Measurements from ENCODE around the gene UGT2A1. TPM values are rescaled to one million over a fixed set of nuclear protein-coding genes. Genes with fewer than 3 reads are reported as not detected.

The UGT2A1 gene
- polyA plus RNA-seq, 2 of the 4 experiments (the other 2 are of a cell fraction): not detected

- ATAC-seq: no peak
- FAIRE-seq: no peak
- WGBS (ENCODE audit: missing lambda C conversion rate): 63% methylated on average over 4 of the region's 4 CpGs
Observed at GRCh38 chr4:69594382-69594781, 58.7 kb downstream of the UGT2A1 start.

DNA sequence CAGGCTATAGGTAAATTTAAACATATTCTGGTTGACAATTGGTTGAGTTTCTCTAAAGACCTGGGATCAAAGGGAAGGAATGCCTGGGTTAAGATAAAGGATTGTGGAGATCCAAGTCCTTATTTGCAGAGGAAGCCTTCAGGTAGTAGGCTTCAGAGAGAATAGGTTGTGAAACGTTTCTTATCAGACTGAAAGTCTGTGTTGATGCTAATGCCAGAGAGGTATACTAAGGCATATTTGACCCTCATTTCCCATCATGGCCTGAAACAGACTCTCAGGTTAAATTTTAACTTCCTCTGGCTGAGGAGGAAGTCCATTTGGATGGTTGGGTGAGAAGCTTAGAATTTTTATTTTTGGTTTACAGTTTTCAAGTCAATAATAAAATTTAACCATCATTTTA, 61.7 kb downstream of the UGT2A1 start:
- no peak for FAIRE-seq
- POLR2A ChIA-PET: no interaction called here

More at GRCh38 chr4:69594382-69594781, 58.7 kb downstream of the UGT2A1 start:
- no peak for TF ChIP-seq SREBF2 (IDR thresholded peaks at IDR 0.05)
- no peak for TF ChIP-seq FOSB (CRISPR knock-in tag; IDR thresholded peaks at IDR 0.05)
- no peak for TF ChIP-seq ESRRA (IDR thresholded peaks at IDR 0.05; ENCODE audit: borderline replicate concordance, low read length)
- TF ChIP-seq RARB (CRISPR knock-in tag; IDR thresholded peaks at IDR 0.05): no peak
- no peak for TF ChIP-seq PBX3 (IDR thresholded peaks at IDR 0.05)
- no peak for TF ChIP-seq JUN (IDR thresholded peaks at IDR 0.05)
- TF ChIP-seq CBX2 (IDR thresholded peaks at IDR 0.05; ENCODE audit: borderline replicate concordance, low read depth): no peak
- no peak for TF ChIP-seq EHMT2 (IDR thresholded peaks at IDR 0.05; ENCODE audit: low read depth)
- TF ChIP-seq REST (IDR thresholded peaks at IDR 0.05): no peak
- TF ChIP-seq TFCP2L1 (CRISPR knock-in tag; IDR thresholded peaks at IDR 0.05): no peak
- TF ChIP-seq HOXB5 (CRISPR knock-in tag; IDR thresholded peaks at IDR 0.05): no peak
- TF ChIP-seq EP300 (IDR thresholded peaks at IDR 0.05): no peak
- TF ChIP-seq KDM1A (IDR thresholded peaks at IDR 0.05; ENCODE audit: low read depth): no peak
- TF ChIP-seq RAD21 (conservative IDR thresholded peaks at IDR 0.05 in 1 of 2, IDR thresholded peaks at IDR 0.05 in 1 of 2): no peak
- no peak for TF ChIP-seq ATOH8 (CRISPR knock-in tag; IDR thresholded peaks at IDR 0.05; ENCODE audit: low read depth)
- no peak for TF ChIP-seq HDAC2 (IDR thresholded peaks at IDR 0.05)
- no peak for TF ChIP-seq CBX8 (IDR thresholded peaks at IDR 0.05)
- no peak for TF ChIP-seq ZSCAN20 (CRISPR knock-in tag; IDR thresholded peaks at IDR 0.05)
- no peak for TF ChIP-seq RCOR1 (IDR thresholded peaks at IDR 0.05; ENCODE audit: low read depth, low read length)
- Histone ChIP-seq H3K27ac (no peak overlapping the region), H3K4me3 (no peak overlapping the region), H3K4me2 (no peak overlapping the region), H3K4me1 (no peaks in the 10 kb centered on the region), H3K9me3 (no peaks in the 10 kb centered on the region)
- no peak for DNase-seq (ENCODE audit: low read depth in 1 of 2, low spot score in 1 of 2)
- ChIA-PET CTCF (interaction anchor here (0.9 kb wide), 1 partner anchor 10 kb away, joined by 3 read pairs; no protein-coding TSS in a partner anchor), POLR2A (no interaction called here)

More for the DNA sequence above, 61.7 kb downstream of the UGT2A1 start:
- TF ChIP-seq HDAC2 (IDR thresholded peaks at IDR 0.05) (no peak), RNF2 (IDR thresholded peaks at IDR 0.05; ENCODE audit: borderline replicate concordance, low read depth) (no peak), KDM5A (IDR thresholded peaks at IDR 0.05) (no peak), BHLHE40 (IDR thresholded peaks at IDR 0.05; ENCODE audit: low read depth, low read length) (no peak), REST (IDR thresholded peaks at IDR 0.05) (no peak)
- Histone ChIP-seq H3K27ac (no peak overlapping the region), H3K9me3 (no peaks in the 10 kb centered on the region), H3K4me1 (no peaks in the 10 kb centered on the region), H3K4me3 (no peak overlapping the region), H3K4me2 (no peak overlapping the region)
- CTCF ChIA-PET: no interaction called here
- 7% methylated on average over 1 of the region's 1 CpG for WGBS (ENCODE audit: missing lambda C conversion rate)
- ATAC-seq: no peak
- no peak for DNase-seq (ENCODE audit: low read depth in 1 of 2, low spot score in 1 of 2)
